CD4-positive, CD25-positive, alpha-beta regulatory T cell (primary cell): ENCODE data around the gene CNTN5. TPM values are rescaled to one million over a fixed set of nuclear protein-coding genes. Genes with fewer than 3 reads are reported as not detected.

Experiments used
- ATAC-seq, 2 donors: fragments of 150-1000 bp; cut with Tn5 transposase; one replicate each; pipeline ENCODE4 v1.10.0; 2021; ENCODE audit warnings: low read depth in 2 of 2, moderate number of reproducible peaks in 2 of 2, moderate library complexity in 1 of 2
- DNase-seq, 3 donors: peaks; one replicate each; pipeline versions ENCODE4 v3.0.0 to v3.0.0-alpha.2; 2012 to 2022; ENCODE audit warnings: mixed read lengths in 1 of 3
- H3K27ac ChIP-seq: one replicate; pipeline ENCODE4 v1.7.0; 2013; ENCODE audit warnings: mild to moderate bottlenecking, low read length; ENCODE audit not compliant: insufficient read depth, poor library complexity, severe bottlenecking
- H3K27me3 ChIP-seq: one replicate; pipeline ENCODE4 v1.7.0; 2013; ENCODE audit warnings: low read length; ENCODE audit not compliant: control insufficient read depth, insufficient read depth
- H3K36me3 ChIP-seq: one replicate; pipeline ENCODE4 v1.7.0; 2013; ENCODE audit warnings: mild to moderate bottlenecking, low read length, moderate library complexity; ENCODE audit not compliant: control insufficient read depth, insufficient read depth
- H3K4me1 ChIP-seq: 2 replicates; pipeline ENCODE4 v1.7.0; 2013; ENCODE audit warnings: mild to moderate bottlenecking, low read length; ENCODE audit not compliant: insufficient read depth, control insufficient read depth, poor library complexity, severe bottlenecking
- H3K4me3 ChIP-seq: one replicate; pipeline ENCODE4 v1.7.0; 2013; ENCODE audit warnings: low read depth, mild to moderate bottlenecking, low read length, moderate library complexity
- H3K9me3 ChIP-seq, 2 experiments: 1 replicate in 1 of 2; 2 replicates in 1 of 2; pipeline ENCODE4 v1.7.0; 2013; ENCODE audit warnings: low read length in 2 of 2, mild to moderate bottlenecking in 1 of 2, moderate library complexity in 1 of 2; ENCODE audit not compliant: control insufficient read depth in 2 of 2
- H3K27ac Mint-ChIP-seq, 3 donors: one replicate each; pipeline ENCODE4 v1.8.0; 2020 to 2022; ENCODE audit warnings: mild to moderate bottlenecking in 3 of 3, mixed read lengths in 3 of 3, moderate library complexity in 2 of 3
- H3K27me3 Mint-ChIP-seq: one replicate; pipeline ENCODE4 v1.8.0; 2022; ENCODE audit warnings: mild to moderate bottlenecking, mixed read lengths
- H3K36me3 Mint-ChIP-seq: one replicate; pipeline ENCODE4 v1.8.0; 2020; ENCODE audit warnings: mixed read lengths
- H3K4me1 Mint-ChIP-seq, 4 donors: one replicate each; pipeline ENCODE4 v1.8.0; 2020 to 2022; ENCODE audit warnings: mixed read lengths in 4 of 4, mild to moderate bottlenecking in 1 of 4
- H3K4me3 Mint-ChIP-seq, 4 donors: one replicate each; pipeline ENCODE4 v1.8.0; 2020 to 2022; ENCODE audit warnings: mild to moderate bottlenecking in 4 of 4, mixed read lengths in 4 of 4, moderate library complexity in 3 of 4
- H3K9me3 Mint-ChIP-seq, 7 donors: one replicate each; pipeline ENCODE4 v1.8.0; 2020 to 2022; ENCODE audit warnings: mixed read lengths in 7 of 7, mild to moderate bottlenecking in 3 of 7, moderate library complexity in 2 of 7
- polyA plus RNA-seq, 4 donors: library from polyadenylated mRNA; unstranded; fragments of 300-500 nt; fragmentation: Illumina TruSeq; gene quantifications; one replicate each; pipeline ENCODE4 v1.2.3, GENCODE V29; 2021
- total RNA-seq: library from RNA; stranded (reverse); gene quantifications from one replicate; pipeline ENCODE4 v1.2.3, GENCODE V29; 2022

CNTN5 gene
- total and polyA plus RNA-seq, 5 donors from 2014 or later = not detected

DNA sequence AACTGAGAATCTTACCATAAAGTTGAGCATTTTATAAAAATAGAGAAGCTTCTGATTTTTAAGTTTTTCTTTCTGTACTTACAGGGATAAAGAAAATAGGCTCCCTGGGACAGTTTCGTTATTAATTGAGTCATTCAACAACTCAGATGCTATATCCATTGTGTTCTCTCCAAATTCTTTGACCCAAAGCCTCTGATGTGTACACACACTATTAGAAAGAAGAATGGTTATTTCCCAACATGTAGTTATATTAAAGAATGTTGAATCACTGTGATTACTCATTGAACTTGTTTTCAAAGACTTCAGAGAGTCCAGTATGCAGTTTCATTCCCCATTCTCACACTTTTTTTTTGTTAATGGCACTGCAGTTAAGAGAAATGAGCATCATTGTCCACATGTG lies 932.1 kb downstream of the CNTN5 start:
- ATAC-seq = no peak
- Histone ChIP-seq H3K36me3 (no peaks in the 10 kb centered on the region), H3K27ac (no peak overlapping the region), H3K27me3 (no peaks in the 10 kb centered on the region), H3K4me3 (no peak overlapping the region), H3K9me3 (peaks cover 0 to 5% of the 10 kb centered on the region in 2 experiments), H3K4me1 (no peaks in the 10 kb centered on the region)
- Mint-ChIP-seq H3K4me1 (no peaks in the 10 kb centered on the region), H3K9me3 (peaks cover 0 to 14% (median 2%) of the 10 kb centered on the region in 7 donors), H3K27ac (no peak overlapping the region), H3K27me3 (no peaks in the 10 kb centered on the region), H3K4me3 (no peak overlapping the region), H3K36me3 (no peaks in the 10 kb centered on the region)
- no peak for DNase-seq

DNA sequence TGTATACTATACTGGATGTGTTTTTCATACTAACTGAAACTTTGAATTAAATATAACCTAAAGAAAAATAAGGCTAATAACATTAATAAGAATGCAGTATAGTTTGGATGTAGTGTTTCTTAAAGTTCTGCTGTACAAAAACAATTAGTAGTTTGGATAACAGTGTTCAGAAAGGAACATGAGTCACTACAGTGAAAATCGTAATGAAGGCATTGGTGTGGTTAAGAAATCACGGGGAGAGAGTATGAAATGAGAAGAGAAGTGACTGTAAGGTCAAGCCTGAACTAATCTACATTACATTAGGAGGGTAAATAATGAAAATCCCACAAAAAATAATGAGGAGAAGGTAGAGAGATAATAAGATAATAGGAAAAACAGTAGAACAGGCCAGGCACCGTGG lies 939.8 kb downstream of the CNTN5 start:
- peak overlapping the region in 1 of 4 donors; percentile 71 for H3K4me3 Mint-ChIP-seq
- Histone ChIP-seq H3K4me3 (no peak overlapping the region), H3K27me3 (no peaks in the 10 kb centered on the region), H3K27ac (no peak overlapping the region), H3K9me3 (peaks cover 5% of the 10 kb centered on the region in 2 experiments), H3K4me1 (no peaks in the 10 kb centered on the region), H3K36me3 (no peaks in the 10 kb centered on the region)
- peaks cover 0 to 28% (median 7%) of the 10 kb centered on the region in 7 donors for H3K9me3 Mint-ChIP-seq
- ATAC-seq (no peak), DNase-seq (no peak)
- no peaks in the 10 kb centered on the region for H3K27me3 Mint-ChIP-seq
- no peak overlapping the region for H3K27ac Mint-ChIP-seq
- H3K4me1 Mint-ChIP-seq = no peaks in the 10 kb centered on the region
- H3K36me3 Mint-ChIP-seq = no peaks in the 10 kb centered on the region

DNA sequence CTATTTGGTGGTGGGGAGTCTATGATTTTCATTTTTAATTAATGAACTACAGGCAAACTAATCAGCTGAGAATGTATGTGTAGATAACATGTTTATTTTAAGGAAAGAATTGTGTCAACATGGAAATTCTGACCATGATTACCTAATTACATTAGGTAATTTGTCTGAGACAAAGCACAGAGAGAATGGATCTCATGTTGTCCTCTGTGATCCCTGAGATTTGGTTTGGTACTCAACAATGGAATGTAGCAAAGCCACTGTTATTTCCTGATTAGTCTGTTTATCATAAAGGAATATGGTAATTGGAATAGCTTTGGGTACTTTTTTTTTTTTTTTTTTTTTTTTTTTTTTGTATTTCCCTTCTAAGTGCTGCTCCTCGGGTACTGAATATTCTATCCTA lies 947.6 kb downstream of the CNTN5 start:
- Histone ChIP-seq H3K27me3 (no peaks in the 10 kb centered on the region), H3K27ac (no peak overlapping the region), H3K36me3 (no peaks in the 10 kb centered on the region), H3K4me3 (no peak overlapping the region), H3K4me1 (no peaks in the 10 kb centered on the region), H3K9me3 (peaks cover 0 to 4% of the 10 kb centered on the region in 2 experiments)
- no peak for ATAC-seq
- no peak for DNase-seq
- Mint-ChIP-seq H3K4me3 (no peak overlapping the region), H3K27me3 (no peaks in the 10 kb centered on the region), H3K27ac (no peak overlapping the region), H3K9me3 (peaks cover 0 to 22% (median 11%) of the 10 kb centered on the region in 7 donors), H3K36me3 (no peaks in the 10 kb centered on the region), H3K4me1 (no peaks in the 10 kb centered on the region)

DNA sequence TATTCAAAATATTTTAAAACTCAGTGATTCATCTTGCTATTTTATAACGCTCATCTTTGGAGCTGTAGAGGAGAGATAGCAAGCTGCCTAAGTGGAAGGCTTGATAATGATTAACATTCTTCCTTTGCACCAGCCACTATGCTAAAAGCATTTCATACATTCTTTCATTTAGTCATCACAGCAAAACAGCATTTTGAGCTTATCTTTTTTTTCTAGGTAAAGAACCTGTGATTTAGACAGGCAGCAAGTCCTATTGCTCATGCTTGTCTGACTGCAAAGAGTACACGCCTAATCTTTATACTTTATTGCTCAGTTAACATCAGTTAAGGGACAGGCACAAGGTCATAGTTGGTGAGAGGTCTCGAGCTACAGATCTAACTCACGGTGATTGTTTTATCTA lies 953.2 kb downstream of the CNTN5 start:
- H3K9me3 ChIP-seq = peaks cover 0 to 17% of the 10 kb centered on the region in 2 experiments
- H3K4me1 Mint-ChIP-seq = no peaks in the 10 kb centered on the region
- no peak overlapping the region for H3K4me3 ChIP-seq
- H3K36me3 Mint-ChIP-seq = no peaks in the 10 kb centered on the region
- H3K4me1 ChIP-seq = no peaks in the 10 kb centered on the region
- ATAC-seq (no peak), DNase-seq (no peak)
- no peaks in the 10 kb centered on the region for H3K36me3 ChIP-seq
- H3K4me3 Mint-ChIP-seq = no peak overlapping the region
- peaks cover 0 to 22% (median 5%) of the 10 kb centered on the region in 7 donors for H3K9me3 Mint-ChIP-seq
- H3K27me3 ChIP-seq = no peaks in the 10 kb centered on the region
- H3K27me3 Mint-ChIP-seq = no peaks in the 10 kb centered on the region
- no peak overlapping the region for H3K27ac ChIP-seq
- H3K27ac Mint-ChIP-seq = no peak overlapping the region

DNA sequence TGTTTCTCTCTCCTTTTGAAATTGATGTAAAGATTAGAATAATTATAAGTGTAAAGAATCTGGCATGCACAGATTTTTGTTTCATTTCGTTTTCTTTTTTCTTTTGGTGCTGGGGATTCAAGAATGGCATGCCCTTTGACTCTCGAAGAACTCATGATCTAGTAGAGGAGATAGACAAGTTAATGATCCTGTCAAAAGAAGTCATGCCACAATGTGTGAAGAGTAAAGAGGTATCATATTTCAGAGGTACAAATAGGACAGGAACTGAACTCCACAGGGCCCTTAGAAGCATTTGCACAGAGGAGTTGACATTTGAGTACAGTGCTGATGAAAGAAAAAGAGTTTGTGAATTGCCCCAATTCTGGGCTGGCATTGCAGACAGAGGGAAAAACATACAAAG lies 958.3 kb downstream of the CNTN5 start:
- Mint-ChIP-seq H3K4me1 (no peaks in the 10 kb centered on the region), H3K27me3 (no peaks in the 10 kb centered on the region), H3K36me3 (no peaks in the 10 kb centered on the region), H3K4me3 (peak overlapping the region in 1 of 4 donors; percentile 8), H3K27ac (peak overlapping the region in 1 of 3 donors; percentile 0), H3K9me3 (peaks cover 0 to 29% (median 9%) of the 10 kb centered on the region in 7 donors)
- H3K36me3 ChIP-seq = no peaks in the 10 kb centered on the region
- ATAC-seq (no peak), DNase-seq (no peak)
- no peak overlapping the region for H3K27ac ChIP-seq
- peaks cover 0 to 13% of the 10 kb centered on the region in 2 experiments for H3K9me3 ChIP-seq
- H3K27me3 ChIP-seq = no peaks in the 10 kb centered on the region
- no peak overlapping the region for H3K4me3 ChIP-seq
- H3K4me1 ChIP-seq = no peaks in the 10 kb centered on the region

- no peaks in the 10 kb centered on the region for H3K36me3 ChIP-seq
- no peak overlapping the region for H3K4me3 ChIP-seq
- H3K27ac Mint-ChIP-seq = no peak overlapping the region
- peaks cover 0 to 6% of the 10 kb centered on the region in 2 experiments for H3K9me3 ChIP-seq
- H3K4me3 Mint-ChIP-seq = no peak overlapping the region
- H3K4me1 Mint-ChIP-seq = no peaks in the 10 kb centered on the region
- DNase-seq = no peak
- no peak for ATAC-seq
- H3K27ac ChIP-seq = no peak overlapping the region
- no peaks in the 10 kb centered on the region for H3K4me1 ChIP-seq
- H3K27me3 ChIP-seq = no peaks in the 10 kb centered on the region
- H3K9me3 Mint-ChIP-seq = peaks cover 6 to 25% (median 15%) of the 10 kb centered on the region in 7 donors
- H3K36me3 Mint-ChIP-seq = no peaks in the 10 kb centered on the region
- no peaks in the 10 kb centered on the region for H3K27me3 Mint-ChIP-seq
Observed at GRCh38 chr11:99987821-99988470, 967.2 kb downstream of the CNTN5 start.

GRCh38 chr11:99988471-99988837 lies 967.7 kb downstream of the CNTN5 start:
- no peak for DNase-seq
- H3K4me1 Mint-ChIP-seq = no peaks in the 10 kb centered on the region
- H3K36me3 Mint-ChIP-seq = no peaks in the 10 kb centered on the region
- H3K27me3 Mint-ChIP-seq = no peaks in the 10 kb centered on the region
- H3K27ac Mint-ChIP-seq = no peak overlapping the region
- Histone ChIP-seq H3K27me3 (no peaks in the 10 kb centered on the region), H3K9me3 (peaks cover 0 to 6% of the 10 kb centered on the region in 2 experiments), H3K4me1 (no peaks in the 10 kb centered on the region), H3K4me3 (no peak overlapping the region), H3K27ac (no peak overlapping the region), H3K36me3 (no peaks in the 10 kb centered on the region)
- no peak overlapping the region for H3K4me3 Mint-ChIP-seq
- no peak for ATAC-seq
- peaks cover 6 to 20% (median 15%) of the 10 kb centered on the region in 7 donors for H3K9me3 Mint-ChIP-seq

DNA sequence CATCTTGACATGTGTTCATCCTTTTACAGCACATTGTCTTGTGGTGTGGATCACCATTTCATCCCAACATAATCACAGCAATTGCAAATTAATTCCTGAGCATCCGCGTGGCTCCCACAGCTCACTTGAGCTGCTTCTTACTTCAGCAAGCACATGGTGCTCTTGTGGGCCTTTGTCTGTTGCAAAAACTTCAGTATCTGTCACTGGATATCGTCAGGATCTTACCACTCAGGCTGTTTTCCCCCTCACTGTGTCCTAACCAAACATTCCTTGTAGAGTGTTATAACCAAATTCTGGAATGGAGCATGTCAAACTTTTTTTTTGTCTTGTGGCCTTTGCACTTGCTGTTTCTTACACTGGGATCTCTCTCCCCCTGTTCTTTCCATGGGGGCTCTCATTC lies 983.2 kb downstream of the CNTN5 start:
- no peaks in the 10 kb centered on the region for H3K27me3 Mint-ChIP-seq
- Histone ChIP-seq H3K4me1 (no peaks in the 10 kb centered on the region), H3K36me3 (no peaks in the 10 kb centered on the region), H3K9me3 (peaks cover 0 to 6% of the 10 kb centered on the region in 2 experiments), H3K27ac (no peak overlapping the region), H3K4me3 (no peak overlapping the region), H3K27me3 (no peaks in the 10 kb centered on the region)
- no peak overlapping the region for H3K27ac Mint-ChIP-seq
- peaks cover 5 to 18% (median 9%) of the 10 kb centered on the region in 7 donors for H3K9me3 Mint-ChIP-seq
- H3K4me3 Mint-ChIP-seq = no peak overlapping the region
- no peaks in the 10 kb centered on the region for H3K36me3 Mint-ChIP-seq
- no peaks in the 10 kb centered on the region for H3K4me1 Mint-ChIP-seq
- ATAC-seq (no peak), DNase-seq (no peak)
